Erythroblast (primary cell): ENCODE results near the gene HOXA4.

Experiments used
- DNase-seq, 2 experiments: peaks; one replicate each; lab custom pipeline; 2025; lab: John Stamatoyannopoulos, UW
- GATA1 ChIP-seq: IDR thresholded peaks from 2 replicates; pipeline ENCODE4 v1.6.1; 2011; ENCODE audit warnings: low read depth, mild to moderate bottlenecking, control low read depth, low read length, moderate library complexity
- POLR2A ChIP-seq: IDR thresholded peaks from 2 replicates; pipeline ENCODE4 v1.6.1; 2011; ENCODE audit warnings: mild to moderate bottlenecking, low read length

HOXA4 gene

GRCh38 chr7:27143023-27143949 lies 12.7 kb upstream of the HOXA4 start, which contains the start of gene HOXA5:
TSS of gene HOXA5 (minus strand) at chr7:27143681. CDS start at chr7:27143607, 74 bp downstream.
- TF ChIP-seq POLR2A (no peak), GATA1 (no peak)
- DNase-seq, result peak; percentile 69 to 72

GRCh38 chr7:27142580-27143022 lies 12.0 kb upstream of the HOXA4 start:
- TF ChIP-seq POLR2A (no peak), GATA1 (no peak)
- DNase-seq, result no peak

- no peak for DNase-seq
Observed at GRCh38 chr7:27141923-27142579, 11.5 kb upstream of the HOXA4 start.

GRCh38 chr7:27141137-27141922 lies 10.8 kb upstream of the HOXA4 start:
- no peak for DNase-seq
- TF ChIP-seq GATA1 (no peak), POLR2A (no peak)

More at GRCh38 chr7:27141923-27142579, 11.5 kb upstream of the HOXA4 start:
- TF ChIP-seq POLR2A (no peak), GATA1 (no peak)

- TF ChIP-seq GATA1 (no peak), POLR2A (no peak)
- DNase-seq, result no peak
Observed at GRCh38 chr7:27140126-27140857, 9.7 kb upstream of the HOXA4 start.

GRCh38 chr7:27139334-27140125 lies 9.0 kb upstream of the HOXA4 start:
- no peak for DNase-seq
- TF ChIP-seq GATA1, result no peak
- TF ChIP-seq POLR2A, result no peak

- DNase-seq, result no peak
- TF ChIP-seq POLR2A, result no peak
- TF ChIP-seq GATA1, result no peak
Observed at GRCh38 chr7:27138985-27139333, 8.4 kb upstream of the HOXA4 start.

GRCh38 chr7:27138472-27138871 lies 7.9 kb upstream of the HOXA4 start:
- DNase-seq, result no peak

GRCh38 chr7:27137640-27138315 lies 7.2 kb upstream of the HOXA4 start:
- no peak for DNase-seq
- TF ChIP-seq GATA1 (no peak), POLR2A (no peak)

More at GRCh38 chr7:27138472-27138871, 7.9 kb upstream of the HOXA4 start:
- TF ChIP-seq GATA1 (no peak), POLR2A (no peak)

- no peak for DNase-seq
- TF ChIP-seq GATA1 (no peak), POLR2A (no peak)
Observed at GRCh38 chr7:27134392-27134791, 3.8 kb upstream of the HOXA4 start.

GRCh38 chr7:27133409-27134231 lies 3.1 kb upstream of the HOXA4 start:
- DNase-seq, result no peak
- TF ChIP-seq GATA1, result no peak
- no peak for TF ChIP-seq POLR2A
